Suprapubic skin (tissue), 3 donors: ENCODE measurements around the gene TTLL3.

Source experiments
- CTCF ChIP-seq, 2 donors: fragments of 200-600 bp in 1 of 2; fragments of 450-650 bp in 1 of 2; sonication (generic) in 1 of 2; IDR thresholded peaks; one replicate each; pipeline ENCODE4 v1.5.1; 2016 to 2019; ENCODE audit warnings: antibody characterized with exemption in 2 of 2, mild to moderate bottlenecking in 1 of 2, moderate library complexity in 1 of 2
- POLR2AphosphoS5 ChIP-seq, 3 donors: sonication (generic); formaldehyde crosslinking; IDR thresholded peaks; one replicate each; pipeline ENCODE4 v1.6.1; 2017; ENCODE audit warnings: antibody characterized with exemption in 3 of 3

- TF ChIP-seq CTCF (IDR thresholded peaks at IDR 0.05), result no peak
- TF ChIP-seq POLR2AphosphoS5 (IDR thresholded peaks at IDR 0.05), result no peak
These were observed 54.3 kb downstream of the TTLL3 start for GRCh38 chr3:9864200-9864927.
